BE2C (cell line): ENCODE results near the gene CORO2A.
"Not testable (repeated sequence)": the region's sequence is repeated elsewhere in the genome, so short reads cannot be mapped to it uniquely, and the experiment has no call there.

ENCODE experiments used
- DNase-seq: peaks from one replicate; pipeline ENCODE4 v3.0.0-alpha.2; 2020
- H3K27me3 ChIP-seq: fragments of 250-450 bp; sonication (Bioruptor Pico); 2 replicates; pipeline ENCODE4 v1.5.1; 2020; ENCODE audit warnings: mild to moderate bottlenecking
- H3K36me3 ChIP-seq: fragments of 250-450 bp; sonication (Bioruptor Pico); 2 replicates; pipeline ENCODE4 v1.5.1; 2020; ENCODE audit warnings: mild to moderate bottlenecking
- H3K4me1 ChIP-seq: fragments of 250-450 bp; sonication (Bioruptor Pico); 2 replicates; pipeline ENCODE4 v1.5.1; 2020
- H3K4me3 ChIP-seq: 2 replicates; pipeline ENCODE4 v1.5.1; 2011; ENCODE audit warnings: low read depth, low read length
- H3K9me3 ChIP-seq: fragments of 250-450 bp; sonication (Bioruptor Pico); 2 replicates; pipeline ENCODE4 v1.5.1; 2020
- TF ChIP-seq, protein P1 (sequence below): IDR thresholded peaks from 2 replicates; pipeline ENCODE4 v1.5.1; 2012; ENCODE audit warnings: mild to moderate bottlenecking, low read depth, low read length

CORO2A gene

DNA sequence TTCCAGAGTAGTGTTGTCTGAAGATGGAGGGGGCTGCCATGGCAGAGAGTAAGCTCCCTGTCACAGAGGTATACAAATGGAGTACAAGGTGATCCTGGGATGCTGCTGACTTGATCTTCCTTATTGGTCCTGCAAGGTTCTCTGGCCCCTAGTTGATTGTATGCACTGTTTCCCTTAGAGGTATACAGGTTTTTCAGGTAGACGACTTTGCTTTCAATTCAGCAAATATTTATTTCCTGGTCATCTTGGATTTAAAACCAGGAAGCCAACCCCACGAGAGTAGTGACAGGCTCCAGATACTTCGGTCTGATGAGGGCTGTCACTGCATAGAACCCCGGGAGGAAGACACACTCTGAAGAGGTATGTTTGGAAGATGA lies 56.9 kb downstream of the CORO2A start:
- no peaks in the 10 kb centered on the region for H3K4me1 ChIP-seq
- no peaks in the 10 kb centered on the region for H3K9me3 ChIP-seq
- peaks cover 27% of the 10 kb centered on the region for H3K36me3 ChIP-seq
- TF ChIP-seq, protein P1, sequence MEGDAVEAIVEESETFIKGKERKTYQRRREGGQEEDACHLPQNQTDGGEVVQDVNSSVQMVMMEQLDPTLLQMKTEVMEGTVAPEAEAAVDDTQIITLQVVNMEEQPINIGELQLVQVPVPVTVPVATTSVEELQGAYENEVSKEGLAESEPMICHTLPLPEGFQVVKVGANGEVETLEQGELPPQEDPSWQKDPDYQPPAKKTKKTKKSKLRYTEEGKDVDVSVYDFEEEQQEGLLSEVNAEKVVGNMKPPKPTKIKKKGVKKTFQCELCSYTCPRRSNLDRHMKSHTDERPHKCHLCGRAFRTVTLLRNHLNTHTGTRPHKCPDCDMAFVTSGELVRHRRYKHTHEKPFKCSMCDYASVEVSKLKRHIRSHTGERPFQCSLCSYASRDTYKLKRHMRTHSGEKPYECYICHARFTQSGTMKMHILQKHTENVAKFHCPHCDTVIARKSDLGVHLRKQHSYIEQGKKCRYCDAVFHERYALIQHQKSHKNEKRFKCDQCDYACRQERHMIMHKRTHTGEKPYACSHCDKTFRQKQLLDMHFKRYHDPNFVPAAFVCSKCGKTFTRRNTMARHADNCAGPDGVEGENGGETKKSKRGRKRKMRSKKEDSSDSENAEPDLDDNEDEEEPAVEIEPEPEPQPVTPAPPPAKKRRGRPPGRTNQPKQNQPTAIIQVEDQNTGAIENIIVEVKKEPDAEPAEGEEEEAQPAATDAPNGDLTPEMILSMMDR, result no peak
- H3K4me3 ChIP-seq, result no peak overlapping the region
- H3K27me3 ChIP-seq, result no peaks in the 10 kb centered on the region
- DNase-seq, result no peak

DNA sequence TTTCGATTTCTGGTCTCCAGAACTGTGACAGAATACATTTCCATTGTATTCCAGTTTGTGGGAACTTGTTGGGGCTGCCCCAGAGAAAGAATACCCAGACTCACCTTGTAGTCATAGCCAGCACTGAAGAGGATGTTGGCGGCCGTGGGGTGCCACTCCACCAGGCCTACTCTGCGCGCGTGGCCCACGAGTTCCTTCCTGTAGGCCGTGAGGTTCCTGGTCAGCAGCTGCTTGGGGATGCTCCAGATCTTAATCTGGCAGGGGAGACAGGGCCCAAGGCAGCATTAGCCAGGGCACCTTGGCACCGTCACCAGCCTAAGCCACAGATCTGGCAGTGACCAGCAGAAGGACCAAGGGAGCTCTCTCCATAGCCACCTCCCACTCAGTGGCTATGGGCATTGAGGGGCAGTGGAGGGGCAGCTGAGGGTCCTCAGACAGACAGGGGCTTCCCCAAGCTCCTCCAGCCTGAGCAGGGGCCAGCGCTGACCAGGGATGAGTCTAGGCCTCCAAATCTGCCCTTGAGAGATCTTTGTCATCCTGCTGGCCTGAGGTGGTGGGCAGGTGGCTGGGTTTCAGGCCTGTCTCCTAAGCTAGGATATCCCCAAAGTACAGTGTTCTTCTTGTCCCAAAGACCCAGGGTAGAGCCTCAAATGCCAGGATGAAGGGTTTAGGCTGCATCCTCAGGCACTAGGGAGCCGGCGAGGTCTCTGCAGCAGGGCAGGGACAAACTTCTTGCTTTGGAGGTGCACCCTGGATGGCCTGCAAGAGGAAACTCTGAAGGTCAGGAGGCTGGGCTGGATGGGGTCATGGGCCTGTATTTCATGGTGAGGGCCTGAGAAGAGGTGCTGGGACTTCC lies 57.5 kb downstream of the CORO2A start:
- H3K36me3 ChIP-seq, result peaks cover 27% of the 10 kb centered on the region
- TF ChIP-seq, protein P1, result no peak
- no peak for DNase-seq

DNA sequence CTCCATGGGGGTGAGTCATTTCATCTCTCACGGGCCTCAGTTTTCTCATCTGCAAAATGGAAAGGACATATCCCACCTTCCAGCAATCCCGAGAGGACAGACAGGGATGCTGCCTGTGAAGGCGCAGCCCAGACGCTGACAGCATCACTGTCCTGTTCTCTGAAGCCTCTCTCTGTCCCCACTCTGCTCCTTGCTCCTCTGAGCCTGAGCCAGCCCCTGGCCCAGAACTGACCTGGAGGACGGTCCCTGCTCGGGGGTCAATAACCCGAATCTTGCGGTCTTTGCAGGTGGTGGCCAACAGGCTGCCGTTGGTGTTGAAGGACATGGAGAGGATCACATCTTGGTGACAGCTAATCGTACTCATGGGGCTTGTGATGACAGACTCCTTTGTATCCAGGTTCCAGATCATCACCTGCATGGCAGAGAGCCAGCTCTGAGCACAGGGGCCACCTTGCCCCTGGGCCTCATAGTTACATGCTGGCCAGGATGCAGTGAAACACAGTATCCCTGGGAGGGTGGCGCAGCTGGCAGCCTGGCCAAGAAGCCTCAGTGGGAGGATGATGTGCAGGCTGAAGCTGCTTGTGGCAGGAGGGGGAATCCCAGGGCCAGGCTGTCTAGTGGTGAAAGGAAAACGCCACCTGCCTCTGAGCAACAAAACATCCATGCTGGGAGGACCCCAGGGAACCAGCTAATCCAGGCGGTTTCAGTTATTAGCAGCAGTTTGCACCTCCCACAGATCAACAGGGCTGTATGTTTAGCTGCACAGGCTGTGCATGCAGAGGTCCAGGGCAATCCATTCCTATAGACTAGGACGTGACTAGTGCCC lies 59.4 kb downstream of the CORO2A start:
- Histone ChIP-seq H3K36me3 (peaks cover 30% of the 10 kb centered on the region), H3K27me3 (no peaks in the 10 kb centered on the region), H3K9me3 (no peaks in the 10 kb centered on the region), H3K4me1 (no peaks in the 10 kb centered on the region), H3K4me3 (no peak overlapping the region)
- TF ChIP-seq, protein P1, result no peak
- DNase-seq, result no peak

More for the DNA sequence above, 57.5 kb downstream of the CORO2A start:
- Histone ChIP-seq H3K4me3 (no peak overlapping the region), H3K4me1 (no peaks in the 10 kb centered on the region), H3K9me3 (no peaks in the 10 kb centered on the region), H3K27me3 (no peaks in the 10 kb centered on the region)

DNA sequence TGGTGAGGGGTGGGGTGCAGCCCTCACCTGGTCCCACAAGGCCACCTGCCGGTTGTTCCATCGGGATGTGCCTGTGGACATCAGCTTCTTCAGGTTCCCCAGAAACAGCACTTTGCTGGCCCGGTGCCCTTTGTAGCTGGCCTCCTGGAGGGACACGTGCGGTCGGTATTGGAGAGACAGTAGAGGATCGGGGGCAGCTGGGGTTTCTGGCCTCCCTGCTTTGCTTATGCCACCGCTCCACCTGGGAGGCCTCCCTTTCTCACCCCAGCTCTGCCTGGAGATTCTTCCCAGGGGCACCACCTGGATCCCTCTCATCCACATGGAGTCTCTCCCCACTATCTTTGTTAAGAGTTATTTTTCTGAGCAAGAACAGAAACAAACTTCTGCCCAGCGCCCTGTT lies 60.3 kb downstream of the CORO2A start:
- Histone ChIP-seq H3K9me3 (no peaks in the 10 kb centered on the region), H3K27me3 (no peaks in the 10 kb centered on the region), H3K36me3 (peaks cover 33% of the 10 kb centered on the region), H3K4me3 (no peak overlapping the region), H3K4me1 (no peaks in the 10 kb centered on the region)
- DNase-seq, result no peak
- TF ChIP-seq, protein P1, result no peak

DNA sequence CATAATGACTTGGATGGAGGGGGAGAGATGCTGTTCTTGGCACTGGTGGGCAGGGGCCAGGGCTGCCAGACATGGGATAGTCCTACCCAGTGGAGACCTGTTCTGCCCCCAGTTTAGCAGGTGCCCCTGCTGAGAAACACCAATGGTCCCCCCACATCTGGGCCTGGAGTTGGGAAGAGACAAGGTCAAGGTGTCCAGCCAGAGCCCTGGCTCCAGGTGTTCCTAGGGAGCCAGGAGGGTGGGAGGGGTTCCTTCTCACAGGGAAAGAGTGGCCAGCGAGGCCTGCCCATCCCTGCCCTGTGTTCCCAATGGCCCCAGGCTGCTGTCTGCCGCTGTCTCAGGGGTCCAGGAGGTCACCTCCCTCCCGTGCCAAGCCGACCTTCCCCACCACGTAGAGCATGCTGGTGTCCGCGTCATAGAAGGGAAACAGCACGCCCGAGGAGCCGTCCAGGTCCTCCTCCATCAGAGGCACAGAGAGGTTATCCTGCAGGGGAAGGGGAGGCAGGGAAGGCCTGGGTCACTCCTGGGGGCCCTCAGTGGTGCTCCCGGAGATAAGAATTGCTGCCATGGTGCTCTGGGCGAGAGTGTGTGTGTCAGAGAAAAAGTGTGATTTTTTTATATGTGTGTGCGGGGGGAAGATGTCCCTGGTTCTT lies 61.7 kb downstream of the CORO2A start:
- DNase-seq, result no peak
- TF ChIP-seq, protein P1, result no peak
- H3K9me3 ChIP-seq, result no peaks in the 10 kb centered on the region
- peaks cover 31% of the 10 kb centered on the region for H3K36me3 ChIP-seq
- H3K4me1 ChIP-seq, result no peaks in the 10 kb centered on the region
- H3K27me3 ChIP-seq, result no peaks in the 10 kb centered on the region
- H3K4me3 ChIP-seq, result no peak overlapping the region

DNA sequence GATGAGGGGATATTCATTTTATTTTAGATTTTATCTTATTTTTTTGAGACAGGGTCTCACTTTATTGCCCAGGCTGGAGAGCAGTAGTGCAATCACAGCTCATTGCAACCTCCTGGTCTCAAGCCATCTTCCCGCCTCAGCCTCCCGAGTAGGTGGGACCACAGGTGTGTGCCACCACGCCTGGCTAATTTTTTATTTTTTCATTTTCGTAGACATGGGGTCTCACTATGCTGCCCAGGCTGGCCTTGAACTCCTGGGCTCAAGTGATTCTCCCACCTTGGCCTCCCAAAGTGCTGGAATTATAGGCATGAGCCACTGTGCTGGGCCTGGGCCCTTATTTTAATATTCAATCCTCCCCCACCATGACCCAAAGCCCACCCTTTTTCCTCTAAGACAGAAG lies 62.4 kb downstream of the CORO2A start:
- not testable (repeated sequence) for H3K4me1 ChIP-seq, H3K27me3 ChIP-seq, H3K9me3 ChIP-seq, H3K4me3 ChIP-seq, DNase-seq
- peaks cover 31% of the 10 kb centered on the region for H3K36me3 ChIP-seq
